A549 treated with dexamethasone at 1 μM for 4 hours (cell line): Measurements from ENCODE around the gene DRD5. TPM values are rescaled to one million over a fixed set of nuclear protein-coding genes. Genes with fewer than 3 reads are reported as not detected.

Experiments
- total RNA-seq: library from RNA; stranded (reverse); fragments of 200-300 nt; extraction: Qiagen RNA extraction; gene quantifications from 5 replicates; pipeline ENCODE4 v1.2.3, GENCODE V29; 2022

Gene DRD5
- 0.04 TPM in 1 of 5 replicates, not detected in the others for total RNA-seq

GRCh38 chr4:9781343-9782135, at the start of gene DRD5:
Gene DRD5, plus strand, starts transcription at chr4:9781634. Its CDS starts 396 bp downstream, at chr4:9782030.

Other genes starting within 250 kb of the DRD5 start
- 0.32 to 0.59 TPM (median 0.49 TPM) in 5 replicates for gene SLC2A9, start 239.9 kb downstream of the DRD5 start, total RNA-seq